HG02852 (cell line): ENCODE data around the gene NOD2.

Experiments
- ATAC-seq: cut with Tn5 transposase; IDR thresholded peaks from one replicate; pipeline ENCODE4 v1.9.1; 2021; ENCODE audit warnings: mild to moderate bottlenecking, moderate library complexity; ENCODE audit not compliant: unreplicated experiment

Gene NOD2

DNA sequence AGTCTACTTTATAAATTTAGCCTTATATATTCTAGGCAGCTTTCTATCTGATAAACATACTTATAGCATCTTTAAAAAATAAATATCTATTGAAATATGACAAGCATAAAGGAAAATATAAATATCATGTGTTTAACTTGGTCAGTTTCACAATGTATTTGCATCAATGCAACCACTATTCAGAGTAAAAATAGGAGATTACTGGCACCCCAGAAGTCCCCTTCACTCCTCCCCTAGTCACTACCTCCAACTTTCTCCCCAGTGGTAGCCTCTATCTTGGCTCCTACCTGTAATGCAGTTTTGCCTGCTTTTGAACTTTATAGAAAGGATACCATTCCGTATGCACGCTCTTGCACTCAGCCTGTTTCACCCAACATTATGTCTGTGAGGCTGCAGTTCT, 3.2 kb upstream of the NOD2 start:
- no peak for ATAC-seq

GRCh38 chr16:50692644-50692998, 785 bp upstream of the NOD2 start:
- ATAC-seq = no peak

- ATAC-seq = no peak
These were observed 800 bp downstream of the NOD2 start for GRCh38 chr16:50694206-50694605.

DNA sequence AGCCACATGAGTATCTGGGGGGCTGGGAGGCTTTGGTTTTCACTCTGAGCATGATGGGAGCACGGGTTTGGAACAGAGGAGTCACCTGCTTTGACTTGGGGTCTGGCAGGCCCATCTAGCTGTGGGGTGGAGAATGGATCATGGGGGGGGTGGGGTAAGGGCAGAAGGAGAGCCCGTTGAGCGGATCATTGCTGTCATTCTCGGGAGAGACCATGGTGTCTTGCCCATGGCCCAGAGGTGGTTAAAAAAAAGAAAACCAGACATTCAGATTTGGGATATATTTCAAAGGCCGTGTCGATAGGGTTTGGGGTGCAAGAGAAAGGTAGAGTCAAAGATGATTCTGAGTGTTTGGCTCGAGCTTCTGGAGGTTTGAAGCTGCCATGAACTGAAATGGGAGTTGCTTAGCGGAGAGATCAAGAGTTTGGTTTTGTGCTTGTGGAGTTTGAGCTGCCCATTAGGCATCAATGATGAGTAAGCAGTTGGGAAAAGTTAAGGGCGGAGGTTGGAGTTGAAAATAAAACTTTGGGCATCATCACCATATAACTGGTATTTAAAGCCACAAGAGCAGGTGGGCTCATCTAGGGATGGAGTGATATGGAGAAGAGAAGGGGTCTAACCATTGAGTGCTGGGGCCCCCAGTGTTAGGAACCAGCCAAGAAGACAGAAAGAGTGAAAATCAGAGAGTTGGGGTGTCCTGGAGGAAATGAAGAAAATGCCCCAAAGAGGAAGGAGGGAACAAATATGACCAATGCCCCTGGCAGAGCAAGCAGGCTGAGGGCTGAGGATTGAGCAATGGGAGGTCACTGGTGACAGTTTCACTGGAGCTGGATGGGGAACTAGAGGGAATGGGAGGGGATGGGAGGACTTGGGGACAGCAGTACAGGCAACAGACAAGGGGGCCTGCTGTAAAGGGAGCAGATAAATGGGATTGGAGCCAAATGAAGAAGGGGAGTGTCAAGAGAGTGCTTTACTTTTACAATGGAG, 1.9 kb downstream of the NOD2 start:
- no peak for ATAC-seq

- no peak for ATAC-seq
These were observed 2.7 kb downstream of the NOD2 start for GRCh38 chr16:50696126-50696525.

DNA sequence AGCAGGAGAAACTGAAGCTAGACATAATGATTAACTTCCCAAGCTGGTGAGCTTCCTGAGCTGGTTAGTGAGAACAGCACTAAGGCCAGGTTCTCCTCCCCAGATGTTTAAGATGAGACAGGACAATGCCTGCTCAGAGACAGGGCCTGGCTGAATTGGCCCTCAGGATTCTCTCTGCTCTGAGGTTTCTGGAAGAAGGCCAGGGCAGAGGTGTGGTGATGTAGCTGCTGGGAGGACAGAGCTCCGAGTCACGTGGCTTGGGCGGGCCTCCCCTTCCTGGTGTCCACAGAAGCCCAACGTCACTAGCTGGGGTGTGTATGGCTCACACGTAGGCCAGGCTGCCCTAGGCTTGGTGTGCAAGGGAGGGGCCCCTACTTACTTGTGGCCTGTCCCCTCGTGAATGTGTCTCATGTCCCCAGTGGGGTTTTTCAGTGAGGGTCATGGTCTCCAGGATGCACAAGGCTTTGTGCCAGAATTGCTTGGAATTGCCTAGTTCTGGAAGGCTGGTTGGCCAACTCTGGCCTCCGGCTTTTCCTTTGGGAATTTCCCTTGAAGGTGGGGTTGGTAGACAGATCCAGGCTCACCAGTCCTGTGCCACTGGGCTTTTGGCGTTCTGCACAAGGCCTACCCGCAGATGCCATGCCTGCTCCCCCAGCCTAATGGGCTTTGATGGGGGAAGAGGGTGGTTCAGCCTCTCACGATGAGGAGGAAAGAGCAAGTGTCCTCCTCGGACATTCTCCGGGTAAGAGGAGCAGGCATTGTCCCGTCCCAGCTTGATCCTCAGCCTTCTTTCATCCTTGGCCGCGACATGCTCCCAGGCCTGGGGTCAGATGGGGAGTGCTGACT, 3.4 kb downstream of the NOD2 start:
- peak; percentile 38 for ATAC-seq

GRCh38 chr16:50697421-50697715, 4.0 kb downstream of the NOD2 start:
- ATAC-seq = no peak

DNA sequence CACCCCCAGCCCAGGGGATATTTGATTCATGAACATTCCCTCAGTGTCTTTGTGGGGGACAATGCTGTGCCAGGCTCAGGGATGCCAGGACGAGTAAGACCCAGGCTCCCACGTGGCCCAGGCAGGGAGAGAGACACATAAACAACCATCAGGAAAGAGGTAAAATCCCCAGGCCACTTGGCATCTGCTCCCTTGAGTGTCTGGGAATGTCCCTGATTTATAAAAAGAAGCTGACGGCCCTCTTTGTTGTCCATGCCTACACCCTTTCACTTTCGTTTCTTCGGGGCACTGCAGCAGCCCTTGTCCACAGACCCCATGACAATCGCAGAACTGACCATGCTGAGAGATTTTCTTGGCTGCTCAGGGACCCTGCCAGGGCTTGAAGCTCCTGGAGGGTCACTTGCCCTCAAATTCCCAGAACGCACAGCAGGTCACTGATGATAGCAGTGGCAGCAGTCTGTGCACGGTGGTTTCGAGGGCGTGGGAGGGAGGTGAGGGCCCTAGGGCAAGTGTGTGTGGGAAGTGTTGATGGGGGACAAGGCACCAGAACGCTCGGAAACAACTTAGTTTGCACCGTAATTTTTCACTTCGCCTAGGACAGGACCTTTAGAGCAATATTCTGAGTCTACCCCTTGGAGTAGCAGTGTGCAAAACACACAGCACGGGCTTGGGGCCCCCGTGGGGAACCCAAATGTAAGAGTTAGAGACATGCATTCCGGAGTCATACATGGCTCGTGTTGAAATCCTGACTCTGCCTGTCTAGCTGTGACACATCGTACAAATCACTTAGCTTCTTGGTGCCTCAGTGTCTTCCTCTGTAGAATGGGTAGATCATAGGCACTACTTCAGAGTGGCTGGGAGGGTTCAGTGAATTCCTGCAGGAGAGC, 4.7 kb downstream of the NOD2 start:
- peak; percentile 65 for ATAC-seq

DNA sequence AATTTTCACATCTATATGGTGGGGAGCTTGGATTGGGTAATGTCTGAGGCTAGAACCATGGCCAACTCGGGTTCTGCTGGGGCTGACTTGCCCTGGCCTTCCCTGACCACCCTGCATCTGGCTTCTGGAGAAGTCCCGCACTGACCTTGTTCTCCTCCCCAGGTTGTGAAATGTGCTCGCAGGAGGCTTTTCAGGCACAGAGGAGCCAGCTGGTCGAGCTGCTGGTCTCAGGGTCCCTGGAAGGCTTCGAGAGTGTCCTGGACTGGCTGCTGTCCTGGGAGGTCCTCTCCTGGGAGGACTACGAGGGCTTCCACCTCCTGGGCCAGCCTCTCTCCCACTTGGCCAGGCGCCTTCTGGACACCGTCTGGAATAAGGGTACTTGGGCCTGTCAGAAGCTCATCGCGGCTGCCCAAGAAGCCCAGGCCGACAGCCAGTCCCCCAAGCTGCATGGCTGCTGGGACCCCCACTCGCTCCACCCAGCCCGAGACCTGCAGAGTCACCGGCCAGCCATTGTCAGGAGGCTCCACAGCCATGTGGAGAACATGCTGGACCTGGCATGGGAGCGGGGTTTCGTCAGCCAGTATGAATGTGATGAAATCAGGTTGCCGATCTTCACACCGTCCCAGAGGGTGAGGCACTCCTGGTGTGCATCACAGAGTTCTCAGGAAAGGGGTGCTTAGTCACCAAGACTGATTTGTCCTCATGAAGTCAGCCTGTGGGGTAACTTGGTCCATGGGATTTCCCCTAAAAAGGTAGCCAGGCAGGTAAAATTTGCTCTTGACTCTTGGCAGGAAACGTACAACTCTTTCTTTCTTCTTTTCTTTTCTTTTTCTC, 6.1 kb downstream of the NOD2 start:
- no peak for ATAC-seq

- ATAC-seq = no peak
These were observed 9.3 kb downstream of the NOD2 start for GRCh38 chr16:50702725-50703124.

DNA sequence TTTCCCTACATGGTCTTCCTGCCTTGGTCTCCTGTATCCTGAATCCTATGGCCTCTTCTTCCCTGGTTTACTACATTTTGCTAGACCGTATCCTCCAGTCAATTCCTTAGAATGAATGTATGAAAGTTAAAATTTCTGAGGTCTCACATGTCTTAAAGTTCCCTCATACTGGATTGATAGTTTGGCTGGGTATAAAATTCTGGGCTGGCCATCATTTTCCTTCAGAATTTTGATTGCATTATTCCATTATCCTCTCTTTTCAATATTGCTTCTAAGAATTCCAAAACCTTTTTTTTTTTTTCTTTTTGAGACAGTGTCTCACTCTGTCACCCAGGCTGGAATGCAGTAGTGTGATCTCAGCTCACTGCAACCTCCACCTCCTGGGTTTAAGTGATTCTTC, 10.8 kb downstream of the NOD2 start:
- ATAC-seq = no peak

DNA sequence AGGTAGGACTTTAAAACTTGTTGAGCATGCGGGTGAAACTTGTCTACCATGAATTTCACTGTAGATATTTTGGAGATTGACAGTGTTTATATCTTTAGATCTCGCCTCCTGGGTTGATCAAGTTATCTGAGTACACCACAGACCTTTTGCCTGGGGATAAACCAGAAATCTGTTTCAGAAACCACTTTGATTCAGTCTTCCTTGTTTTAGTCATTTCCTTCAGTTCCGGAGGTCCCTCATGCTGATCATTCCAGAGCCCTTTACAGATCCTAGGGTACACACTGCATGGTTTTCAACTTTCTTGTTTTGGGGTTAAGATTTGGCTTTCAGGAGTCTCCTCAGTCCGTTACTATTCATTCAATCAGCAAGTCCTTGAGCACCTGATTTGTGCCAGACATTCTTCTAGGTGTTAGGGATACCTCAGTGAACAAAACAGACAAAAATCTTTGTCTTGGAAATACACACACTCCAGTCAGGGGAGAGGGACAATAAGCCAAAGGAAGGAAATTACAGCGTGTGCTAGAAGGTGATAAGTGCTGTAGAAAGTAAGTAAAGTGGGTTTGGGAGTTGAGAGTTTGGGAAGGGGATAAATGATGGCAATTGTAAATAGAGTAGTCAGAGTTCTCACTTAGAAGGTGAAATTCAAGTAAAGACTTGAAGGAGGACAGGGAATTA, 12.2 kb downstream of the NOD2 start:
- ATAC-seq = no peak

DNA sequence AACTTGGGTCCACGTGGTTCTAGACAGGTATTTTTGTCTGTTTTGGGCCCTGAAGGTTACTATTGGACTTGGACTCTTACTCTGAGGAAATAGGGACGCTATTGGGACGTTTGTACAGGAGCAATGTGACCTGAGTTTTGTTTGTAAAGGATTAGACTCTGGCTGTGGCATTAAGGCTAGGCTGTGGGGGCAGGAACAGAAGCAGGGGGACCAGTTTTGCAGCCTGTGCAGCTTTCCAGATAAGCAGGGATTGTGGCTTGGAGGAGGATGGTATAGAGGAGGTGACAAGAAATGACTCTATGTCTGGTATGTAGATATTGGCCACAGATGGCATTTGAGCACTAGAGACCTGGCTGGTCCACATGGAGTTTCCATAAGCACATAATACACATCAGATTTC, 12.8 kb downstream of the NOD2 start:
- ATAC-seq = no peak

DNA sequence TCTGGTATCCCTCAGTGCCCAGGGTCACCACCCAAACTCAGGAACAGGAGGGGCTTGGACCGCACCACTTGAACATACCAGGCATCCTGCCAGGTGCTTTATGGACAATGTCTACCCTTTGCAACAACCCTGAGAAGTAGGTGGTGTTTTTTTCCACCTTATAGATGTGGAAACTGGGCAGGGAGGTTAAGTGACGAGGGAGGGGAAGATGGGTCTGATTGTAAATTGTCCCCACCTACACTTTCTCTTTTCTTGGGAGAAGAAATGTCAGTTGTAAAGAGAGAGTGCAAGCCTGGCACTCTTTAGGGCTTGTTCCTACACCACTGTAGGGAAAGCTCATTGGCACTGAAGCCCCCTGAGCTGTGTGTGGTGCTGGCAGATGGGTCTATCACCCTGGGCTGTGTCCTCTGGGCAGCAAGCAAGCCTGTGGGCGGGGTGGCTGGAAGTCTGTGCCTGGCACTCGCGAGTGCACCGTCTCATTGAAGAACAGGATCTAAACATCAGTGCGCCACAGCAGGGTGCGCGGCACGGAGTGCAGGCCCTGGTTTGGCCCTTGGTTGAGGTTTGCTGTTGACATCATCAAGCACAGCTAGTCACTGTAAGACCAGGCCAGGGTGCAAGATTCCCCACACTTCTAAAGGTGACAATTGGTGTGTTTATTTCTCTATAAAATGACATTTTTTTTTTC, 15.1 kb downstream of the NOD2 start:
- no peak for ATAC-seq

GRCh38 chr16:50709061-50709684, 15.8 kb downstream of the NOD2 start:
- ATAC-seq = no peak

GRCh38 chr16:50709980-50710379, 16.6 kb downstream of the NOD2 start:
- ATAC-seq = no peak

DNA sequence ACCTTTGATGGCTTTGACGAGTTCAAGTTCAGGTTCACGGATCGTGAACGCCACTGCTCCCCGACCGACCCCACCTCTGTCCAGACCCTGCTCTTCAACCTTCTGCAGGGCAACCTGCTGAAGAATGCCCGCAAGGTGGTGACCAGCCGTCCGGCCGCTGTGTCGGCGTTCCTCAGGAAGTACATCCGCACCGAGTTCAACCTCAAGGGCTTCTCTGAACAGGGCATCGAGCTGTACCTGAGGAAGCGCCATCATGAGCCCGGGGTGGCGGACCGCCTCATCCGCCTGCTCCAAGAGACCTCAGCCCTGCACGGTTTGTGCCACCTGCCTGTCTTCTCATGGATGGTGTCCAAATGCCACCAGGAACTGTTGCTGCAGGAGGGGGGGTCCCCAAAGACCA, 17.6 kb downstream of the NOD2 start:
- ATAC-seq = no peak

GRCh38 chr16:50711862-50712559, 18.6 kb downstream of the NOD2 start:
- no peak for ATAC-seq
